ENCODE data around the gene ABHD16B. TPM values are rescaled to one million over a fixed set of nuclear protein-coding genes. Genes with fewer than 3 reads are reported as not detected.
"Not testable (repeated sequence)": the region's sequence is repeated elsewhere in the genome, so short reads cannot be mapped to it uniquely, and the experiment has no call there.

Gene ABHD16B
- total and polyA plus RNA-seq, 5 experiments from 2014 or later = 0.29 to 0.60 (median 0.57) TPM; not detected in 2

DNA sequence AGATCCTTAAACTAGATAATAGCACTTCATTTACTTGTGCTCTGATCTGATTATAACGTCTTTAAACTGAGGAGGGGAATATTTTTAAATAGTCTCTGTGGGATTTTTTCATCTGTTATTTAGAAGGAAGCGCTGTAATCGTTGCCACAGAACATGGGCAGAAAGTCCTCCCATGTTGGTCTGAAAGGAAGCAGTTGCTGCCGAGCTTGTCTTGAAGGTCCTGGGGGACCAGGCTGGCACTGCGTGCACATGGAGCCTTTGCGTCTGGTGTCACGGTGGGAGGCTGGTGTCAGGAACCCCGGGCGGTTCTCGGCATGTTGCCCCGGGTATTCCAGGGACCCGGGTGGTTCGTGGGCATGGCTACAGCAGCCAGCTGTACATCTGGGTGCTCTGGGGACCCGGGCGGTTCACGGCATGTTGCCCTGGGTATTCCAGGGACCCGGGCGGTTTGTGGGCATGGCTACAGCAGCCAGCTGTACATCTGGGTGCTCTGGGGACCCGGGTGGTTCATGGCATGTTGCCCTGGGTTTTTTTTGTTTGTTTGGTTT, 15.3 kb downstream of the ABHD16B start:
- H3K4me1 Mint-ChIP-seq = peaks cover 5 to 6% (median 6%) of the 10 kb centered on the region in 4 donors
- DNase-seq (no peak), ATAC-seq (no peak)
- H3K27ac Mint-ChIP-seq = no peak overlapping the region
- POLR2A ChIA-PET = interaction anchor here (1.2 kb wide), 1 partner anchor 11 kb away, joined by 3 read pairs; the partner anchor contains the start of gene TPD52L2
- no peaks in the 10 kb centered on the region for H3K9me3 Mint-ChIP-seq
- peaks cover 0 to 62% (median 23%) of the 10 kb centered on the region in 3 donors for H3K36me3 Mint-ChIP-seq
- H3K27me3 Mint-ChIP-seq = no peaks in the 10 kb centered on the region
- H3K4me3 Mint-ChIP-seq = no peak overlapping the region

DNA sequence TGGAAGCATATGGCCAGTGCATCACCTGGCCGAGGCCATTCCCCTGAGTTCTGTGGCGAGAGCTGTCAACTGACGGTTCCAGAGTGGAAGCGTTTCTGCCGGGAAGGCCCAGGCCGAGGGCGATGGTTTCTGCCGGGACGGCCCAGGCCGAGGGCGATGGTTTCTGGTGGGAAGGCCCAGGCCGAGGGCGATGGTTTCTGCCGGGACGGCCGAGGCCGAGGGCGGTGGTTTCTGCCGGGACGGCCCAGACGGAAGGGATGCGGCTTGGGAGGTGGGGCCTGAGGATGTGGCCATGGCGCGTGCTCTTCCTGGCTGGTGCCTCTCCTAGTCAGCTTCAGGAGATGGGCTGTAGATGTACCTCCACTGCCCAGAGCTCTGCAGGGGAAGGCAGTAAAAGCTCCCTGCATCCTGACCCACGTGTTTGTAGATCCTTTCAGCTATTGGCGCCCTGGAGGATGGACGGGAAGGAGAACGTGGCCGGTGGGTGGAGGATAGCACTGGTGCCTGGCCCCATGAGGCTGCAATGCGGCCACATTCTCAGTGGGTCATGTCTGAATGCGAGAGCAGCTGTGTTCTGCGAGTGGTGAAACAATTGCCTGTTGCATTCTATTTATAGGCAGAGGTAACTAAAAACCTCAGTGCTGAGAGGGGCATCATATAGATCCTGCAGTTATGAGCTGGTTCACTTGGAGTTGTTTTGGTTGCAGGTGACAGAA, 16.6 kb downstream of the ABHD16B start:
- no peak overlapping the region for H3K4me3 Mint-ChIP-seq
- no peaks in the 10 kb centered on the region for H3K27me3 Mint-ChIP-seq
- ATAC-seq (no peak), DNase-seq (no peak)
- POLR2A ChIA-PET = interaction anchor here (0.5 kb wide), 1 partner anchor 14 kb away, joined by 4 read pairs; no protein-coding TSS in a partner anchor
- peaks cover 0 to 54% (median 21%) of the 10 kb centered on the region in 3 donors for H3K36me3 Mint-ChIP-seq
- H3K4me1 Mint-ChIP-seq = peaks cover 4 to 7% (median 7%) of the 10 kb centered on the region in 4 donors
- no peaks in the 10 kb centered on the region for H3K9me3 Mint-ChIP-seq
- no peak overlapping the region for H3K27ac Mint-ChIP-seq

DNA sequence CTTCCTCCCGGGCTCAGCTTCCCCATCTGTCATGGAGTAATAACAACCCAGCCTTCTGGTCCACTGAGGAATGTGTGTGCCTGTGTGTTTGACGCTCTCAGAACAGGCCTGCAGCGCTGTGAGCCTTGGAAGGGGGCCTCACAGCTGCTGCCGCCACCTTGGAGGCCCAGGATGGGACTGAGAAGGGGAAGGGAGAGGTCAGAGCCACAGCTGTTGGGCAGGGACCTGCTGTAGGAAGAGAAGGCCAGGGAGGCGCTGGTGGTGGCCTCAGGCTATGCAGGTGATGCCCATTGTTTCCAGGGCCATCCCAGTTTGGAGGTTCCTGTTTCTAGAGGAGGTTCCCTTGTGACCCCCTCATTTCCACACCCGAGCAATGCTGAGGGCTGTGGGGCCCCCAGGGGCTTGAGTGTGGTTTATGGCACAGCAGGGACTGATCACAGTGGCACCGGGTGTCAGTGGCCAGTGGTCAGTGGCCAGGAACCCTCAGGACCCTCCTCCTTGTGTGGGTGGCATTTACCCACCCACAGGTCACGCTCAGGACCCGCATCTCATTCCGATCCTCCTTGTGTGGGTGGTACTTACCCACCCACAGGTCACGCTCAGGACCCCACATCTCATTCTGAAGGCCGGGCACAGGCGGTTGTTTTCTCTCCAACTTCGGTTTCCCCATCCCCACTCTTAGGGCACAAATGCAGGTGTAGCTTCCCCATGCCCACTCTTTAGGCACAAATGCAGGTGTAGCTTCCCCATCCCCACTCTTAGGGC, 17.8 kb downstream of the ABHD16B start:
- Mint-ChIP-seq H3K4me3 (no peak overlapping the region), H3K9me3 (no peaks in the 10 kb centered on the region), H3K4me1 (peaks cover 0 to 7% (median 5%) of the 10 kb centered on the region in 4 donors), H3K27me3 (no peaks in the 10 kb centered on the region), H3K27ac (peak overlapping the region in 1 of 10 donors; percentile 34), H3K36me3 (peaks cover 0 to 48% (median 17%) of the 10 kb centered on the region in 3 donors)
- POLR2A ChIA-PET = interaction anchor here (0.5 kb wide), 1 partner anchor 13 kb away, joined by 4 read pairs; no protein-coding TSS in a partner anchor
- no peak for ATAC-seq
- no peak for DNase-seq

DNA sequence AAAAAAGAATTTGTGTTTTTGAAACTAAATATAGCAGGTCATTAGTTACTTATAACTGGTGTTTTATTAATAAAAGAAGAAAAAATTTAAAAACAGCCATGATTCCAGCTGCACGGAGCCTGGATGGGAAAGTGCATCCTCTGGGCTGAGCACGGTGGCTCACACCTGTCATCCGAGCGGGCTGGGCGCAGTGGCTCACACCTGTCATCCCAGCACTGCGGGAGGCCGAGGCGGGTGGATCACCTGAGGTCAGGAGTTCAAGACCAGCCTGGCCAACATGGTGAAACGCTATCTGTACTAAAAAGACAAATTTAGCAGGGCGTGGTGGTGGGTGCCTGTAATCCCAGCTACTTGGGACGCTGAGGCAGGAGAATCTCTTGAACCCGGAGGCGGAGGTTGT, 19.6 kb downstream of the ABHD16B start:
- POLR2A ChIA-PET, DNase-seq, ATAC-seq, H3K27ac Mint-ChIP-seq, H3K9me3 Mint-ChIP-seq, H3K27me3 Mint-ChIP-seq, H3K4me3 Mint-ChIP-seq, H3K4me1 Mint-ChIP-seq: not testable (repeated sequence)
- H3K36me3 Mint-ChIP-seq = peaks cover 0 to 38% (median 7%) of the 10 kb centered on the region in 3 donors

DNA sequence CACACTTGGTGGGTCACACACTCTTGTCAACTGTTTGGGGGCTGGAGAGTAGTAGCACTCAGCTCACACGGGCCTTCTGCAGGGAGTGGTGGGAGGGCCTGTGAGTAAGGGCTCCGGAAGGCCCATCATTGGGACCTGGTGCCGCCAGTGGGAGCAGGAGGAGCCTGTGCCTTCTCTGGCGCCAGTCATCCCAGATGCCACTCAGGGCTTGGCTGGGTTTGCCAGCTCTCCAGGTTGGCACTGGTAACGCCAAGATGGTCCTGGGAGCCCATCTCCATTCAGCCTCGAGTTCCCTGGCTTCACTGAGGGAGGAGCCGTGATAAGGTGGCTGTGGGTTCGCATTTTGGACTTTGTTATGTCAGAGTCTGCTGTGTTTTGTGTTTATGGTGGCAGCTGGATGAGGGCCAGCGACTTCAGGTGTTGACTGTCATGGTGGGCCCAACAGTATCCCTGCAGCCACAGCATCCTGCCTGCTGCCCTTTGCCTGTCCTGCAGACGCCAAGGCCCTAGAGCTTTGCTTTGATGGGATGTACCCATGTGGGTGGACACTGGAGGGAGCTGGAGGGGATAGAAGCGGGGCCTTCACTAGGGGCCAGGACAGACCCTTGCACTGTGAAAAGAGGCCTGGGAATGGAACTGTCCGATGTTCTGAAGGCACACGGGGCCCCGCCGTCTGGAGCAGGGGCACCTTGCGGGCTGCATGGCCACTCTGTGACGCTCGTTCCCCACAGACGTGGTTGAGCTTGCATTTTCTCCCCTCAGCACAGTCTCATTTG, 20.3 kb downstream of the ABHD16B start:
- H3K36me3 Mint-ChIP-seq = peaks cover 0 to 32% (median 0%) of the 10 kb centered on the region in 3 donors
- ATAC-seq = no peak
- DNase-seq = no peak
- H3K4me3 Mint-ChIP-seq = no peak overlapping the region
- H3K9me3 Mint-ChIP-seq = no peaks in the 10 kb centered on the region
- POLR2A ChIA-PET = no interaction called here
- peaks cover 0 to 3% (median 2%) of the 10 kb centered on the region in 4 donors for H3K4me1 Mint-ChIP-seq
- no peaks in the 10 kb centered on the region for H3K27me3 Mint-ChIP-seq
- H3K27ac Mint-ChIP-seq = no peak overlapping the region

DNA sequence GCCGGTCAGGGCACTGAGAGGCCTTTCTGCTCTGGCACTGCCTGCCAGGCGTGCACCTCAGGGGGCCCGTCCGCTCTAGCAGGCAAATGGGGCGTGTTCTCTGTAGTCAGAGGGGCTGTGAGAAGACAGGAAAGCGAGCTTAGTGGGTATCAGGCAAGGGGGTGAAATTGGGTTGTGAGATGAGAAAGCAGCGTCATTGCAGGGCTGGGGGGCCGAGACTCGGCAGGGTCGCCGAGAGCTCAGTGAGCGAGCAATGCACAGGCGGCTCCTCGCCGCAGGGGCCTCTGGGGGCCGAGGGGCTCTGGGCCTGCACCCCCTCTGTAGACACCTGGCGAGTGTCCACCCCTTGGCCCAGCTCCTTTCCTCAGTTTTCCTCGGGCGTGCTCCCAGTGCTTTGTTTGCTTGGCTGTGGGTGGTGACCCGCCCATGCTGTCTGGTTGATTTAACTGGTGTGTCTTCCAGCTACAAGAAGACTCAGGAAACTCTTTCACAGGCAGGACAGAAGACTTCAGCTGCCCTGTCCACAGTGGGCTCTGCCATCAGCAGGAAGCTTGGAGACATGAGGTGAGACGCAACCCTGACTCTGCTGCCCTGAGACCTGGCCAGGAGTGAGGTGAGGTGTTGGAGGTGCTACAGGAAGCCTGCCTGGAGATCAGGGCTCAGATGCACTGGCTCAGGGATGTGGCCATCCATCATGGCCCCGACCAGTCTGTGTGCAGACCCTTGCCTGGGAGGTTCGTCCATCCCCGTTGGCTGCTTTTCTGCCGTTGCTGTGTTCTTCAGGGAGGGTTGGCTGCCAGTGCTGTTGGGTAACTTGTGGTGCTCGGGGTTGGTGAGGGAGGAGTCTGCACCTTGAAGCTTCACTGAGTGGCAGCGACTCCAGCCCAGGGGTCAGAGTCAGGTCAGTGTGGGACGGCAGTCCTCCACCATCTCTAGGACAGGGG, 21.2 kb downstream of the ABHD16B start:
- Mint-ChIP-seq H3K4me1 (peaks cover 0 to 5% (median under 1%) of the 10 kb centered on the region in 4 donors), H3K9me3 (no peaks in the 10 kb centered on the region), H3K4me3 (no peak overlapping the region), H3K27me3 (no peaks in the 10 kb centered on the region), H3K27ac (peak overlapping the region in 1 of 10 donors; percentile 76), H3K36me3 (peaks cover 0 to 36% (median 2%) of the 10 kb centered on the region in 3 donors)
- POLR2A ChIA-PET = no interaction called here
- ATAC-seq (no peak), DNase-seq (peak in 1 of 10 donors; percentile 23)

DNA sequence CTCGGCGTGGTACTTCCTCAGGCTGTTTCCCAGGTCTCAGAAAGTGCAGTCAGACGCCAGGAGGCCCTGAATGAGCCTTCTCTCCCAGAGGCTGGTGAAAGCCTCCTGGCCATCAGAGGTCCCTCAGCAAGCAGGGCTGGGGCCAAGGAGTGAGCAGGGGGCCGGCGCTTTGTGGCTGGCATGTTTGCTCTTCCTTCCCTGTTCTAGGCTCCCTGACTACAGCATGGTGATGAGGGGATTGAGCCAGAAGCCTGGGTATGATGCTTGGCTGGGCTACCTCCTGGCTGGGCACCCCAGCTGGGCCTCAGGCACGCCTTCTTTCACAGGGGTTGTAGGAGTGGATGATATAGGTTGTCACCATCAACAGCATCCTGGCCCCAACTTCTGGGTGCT, 21.9 kb downstream of the ABHD16B start:
- Mint-ChIP-seq H3K27ac (peak overlapping the region in 1 of 10 donors; percentile 48), H3K9me3 (no peaks in the 10 kb centered on the region), H3K4me3 (no peak overlapping the region), H3K27me3 (no peaks in the 10 kb centered on the region), H3K36me3 (peaks cover 0 to 35% (median 2%) of the 10 kb centered on the region in 3 donors), H3K4me1 (peaks cover 0 to 5% (median under 1%) of the 10 kb centered on the region in 4 donors)
- DNase-seq (no peak), ATAC-seq (no peak)
- POLR2A ChIA-PET = no interaction called here

DNA sequence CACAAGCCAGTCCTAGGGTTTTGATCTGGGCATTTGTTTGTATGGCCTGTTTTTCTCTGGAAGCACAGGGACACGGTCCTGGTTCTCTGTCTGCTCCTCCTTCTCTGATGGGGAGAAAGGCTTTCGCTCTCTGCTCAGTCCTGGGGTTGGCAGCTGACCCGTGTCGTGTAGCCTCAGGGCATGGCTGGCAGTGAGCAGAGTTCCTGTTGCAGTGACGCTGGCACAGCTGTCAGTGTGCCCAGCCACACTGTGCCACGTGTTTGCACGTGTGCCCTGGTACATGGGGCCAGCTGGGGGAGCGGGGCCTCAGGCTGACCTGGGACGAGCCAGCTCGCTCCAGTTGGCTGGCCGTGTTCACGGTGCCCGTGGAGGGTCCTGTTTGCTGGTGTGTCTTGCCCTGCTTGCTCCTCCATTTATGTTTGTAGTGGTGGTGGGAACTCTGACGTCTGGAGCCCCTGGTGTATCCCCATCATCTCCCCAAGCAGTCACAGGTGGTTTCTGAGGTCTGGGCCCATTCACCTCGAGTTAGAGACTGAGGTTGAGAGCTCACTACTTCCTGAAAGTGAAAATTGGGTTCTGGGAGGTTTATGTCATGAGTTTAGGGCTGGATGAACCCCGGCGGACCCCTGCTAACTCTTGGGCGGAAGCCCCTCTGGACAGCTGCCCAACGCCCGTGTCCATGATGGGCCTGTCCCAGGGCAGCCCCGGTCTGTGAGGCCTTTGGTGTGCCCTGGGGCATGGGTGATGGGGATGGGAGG, 23.4 kb downstream of the ABHD16B start:
- POLR2A ChIA-PET = interaction anchor here (1.1 kb wide), 1 partner anchor 12 kb away, joined by 3 read pairs; no protein-coding TSS in a partner anchor
- Mint-ChIP-seq H3K27me3 (no peaks in the 10 kb centered on the region), H3K4me1 (peaks cover 0 to 5% (median under 1%) of the 10 kb centered on the region in 4 donors), H3K27ac (no peak overlapping the region), H3K4me3 (no peak overlapping the region), H3K36me3 (peaks cover 0 to 40% (median 6%) of the 10 kb centered on the region in 3 donors), H3K9me3 (no peaks in the 10 kb centered on the region)
- ATAC-seq = no peak
- DNase-seq = no peak

DNA sequence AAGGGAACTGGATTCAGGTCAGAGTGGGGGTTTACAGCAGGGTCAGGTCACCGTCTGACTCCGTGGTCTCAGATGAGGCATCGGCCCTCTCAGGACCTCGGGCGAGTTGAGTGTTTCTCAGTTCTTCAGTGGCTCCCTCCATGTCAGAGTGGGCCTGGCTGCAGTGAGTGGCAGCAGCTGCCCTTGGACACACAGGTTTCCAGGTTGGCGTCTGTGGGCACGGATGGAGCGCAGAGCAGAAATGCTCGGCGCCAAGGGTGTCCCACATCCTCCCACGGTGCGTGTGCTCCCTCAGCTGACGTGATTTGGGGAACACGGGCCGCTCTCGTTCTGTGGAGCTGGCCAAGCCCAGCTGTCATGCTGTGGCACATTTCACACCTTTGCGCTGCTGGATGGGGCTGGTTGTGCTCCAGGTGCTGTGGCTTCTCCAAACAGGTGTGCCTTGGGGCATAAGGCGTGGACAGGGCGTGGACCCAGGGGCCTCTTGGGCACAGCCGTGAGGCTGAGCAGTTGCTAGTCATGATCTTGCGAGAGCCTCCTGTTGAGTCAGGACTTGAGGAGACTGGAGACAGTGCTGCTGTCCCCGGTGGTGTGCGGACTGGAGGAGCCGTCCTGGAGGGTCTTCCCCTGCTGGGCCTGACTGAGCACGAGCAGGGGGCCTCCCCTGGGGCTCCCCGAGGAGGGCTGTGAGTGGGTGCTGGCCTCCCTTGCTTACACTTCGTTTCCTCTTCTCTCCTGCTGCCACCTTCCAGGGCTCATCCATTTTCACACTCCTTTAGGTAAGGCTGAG, 24.2 kb downstream of the ABHD16B start:
- no peak for DNase-seq
- H3K27me3 Mint-ChIP-seq = no peaks in the 10 kb centered on the region
- no peaks in the 10 kb centered on the region for H3K9me3 Mint-ChIP-seq
- H3K27ac Mint-ChIP-seq = peak overlapping the region in 1 of 10 donors; percentile 59
- H3K4me1 Mint-ChIP-seq = peaks cover 0 to 5% (median under 1%) of the 10 kb centered on the region in 4 donors
- H3K4me3 Mint-ChIP-seq = no peak overlapping the region
- H3K36me3 Mint-ChIP-seq = peaks cover 0 to 45% (median 7%) of the 10 kb centered on the region in 3 donors
- POLR2A ChIA-PET = no interaction called here
- ATAC-seq = no peak

DNA sequence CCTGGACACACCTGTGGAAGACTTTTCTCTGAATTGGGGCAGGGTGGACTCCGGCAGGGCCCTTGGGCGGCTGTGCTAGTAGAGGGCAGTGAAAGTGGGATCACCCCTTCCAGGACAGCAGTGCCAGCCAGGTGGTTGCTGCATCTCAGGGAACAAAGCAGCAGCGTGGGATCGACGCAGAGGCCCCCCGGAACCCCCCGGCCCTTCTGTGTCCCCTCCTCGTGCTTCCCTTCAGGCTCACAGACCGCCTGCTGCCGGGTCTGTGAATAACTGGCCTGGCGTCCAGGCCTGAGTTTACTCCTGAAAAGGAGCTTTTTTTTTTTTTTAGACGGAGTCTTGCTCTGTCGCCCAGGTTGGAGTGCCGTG, 24.7 kb downstream of the ABHD16B start:
- no peak for DNase-seq
- no peaks in the 10 kb centered on the region for H3K27me3 Mint-ChIP-seq
- ATAC-seq = no peak
- peaks cover 0 to 6% (median under 1%) of the 10 kb centered on the region in 4 donors for H3K4me1 Mint-ChIP-seq
- POLR2A ChIA-PET = no interaction called here
- H3K4me3 Mint-ChIP-seq = no peak overlapping the region
- no peaks in the 10 kb centered on the region for H3K9me3 Mint-ChIP-seq
- H3K36me3 Mint-ChIP-seq = peaks cover 0 to 46% (median 7%) of the 10 kb centered on the region in 3 donors
- H3K27ac Mint-ChIP-seq = no peak overlapping the region

All from naive thymus-derived CD8-positive, alpha-beta T cell (primary cell).